CD4-positive, alpha-beta T cell treated with Interleukin-15 for 4 hours (primary cell): ENCODE results near the gene KIAA0232.
"Not testable (repeated sequence)": the region's sequence is repeated elsewhere in the genome, so short reads cannot be mapped to it uniquely, and the experiment has no call there.

Experiments used
- DNase-seq: peaks from one replicate; pipeline ENCODE4 v3.0.0-alpha.2; 2020; ENCODE audit warnings: low spot score

KIAA0232 gene

DNA sequence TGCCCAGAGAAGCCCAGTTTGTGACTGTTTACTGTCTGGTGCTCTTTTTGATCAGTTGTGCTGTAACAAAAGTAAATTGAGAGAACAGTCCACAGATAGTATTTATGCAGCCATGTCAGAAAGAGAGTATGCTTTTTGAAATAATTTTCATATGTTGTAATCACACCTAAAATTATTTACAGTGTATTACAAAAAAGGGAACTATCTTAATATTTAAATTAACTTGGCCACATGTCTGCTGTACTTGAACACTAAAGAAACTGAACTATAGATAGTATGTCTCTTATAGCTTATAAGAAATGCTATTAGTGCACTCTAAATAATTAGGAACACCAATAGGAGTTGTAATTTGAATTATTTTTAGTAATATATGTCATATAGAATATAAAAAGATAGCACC lies 30.2 kb downstream of the KIAA0232 start:
- DNase-seq, result no peak

DNA sequence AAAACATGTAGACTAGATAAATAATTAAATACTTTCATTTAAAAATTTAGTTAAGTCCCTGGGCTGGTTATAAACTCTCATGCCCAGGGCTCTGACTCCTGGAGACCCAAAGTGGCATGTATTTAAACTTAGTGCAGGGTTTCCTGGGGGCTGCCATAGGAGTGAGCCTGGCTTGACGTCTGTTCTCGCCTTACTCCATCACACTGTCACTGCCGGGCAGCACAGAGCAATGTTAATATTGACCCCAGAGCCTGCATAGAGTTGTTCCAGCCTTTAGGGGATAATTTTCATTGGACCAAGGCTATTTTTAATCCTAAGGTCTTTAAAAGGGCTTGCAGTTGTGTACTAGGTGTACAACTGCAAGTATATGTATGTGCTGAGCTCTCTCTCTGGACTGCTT lies 31.2 kb downstream of the KIAA0232 start:
- no peak for DNase-seq

- DNase-seq, result no peak
These were observed 32.7 kb downstream of the KIAA0232 start for GRCh38 chr4:6815029-6815836.

DNA sequence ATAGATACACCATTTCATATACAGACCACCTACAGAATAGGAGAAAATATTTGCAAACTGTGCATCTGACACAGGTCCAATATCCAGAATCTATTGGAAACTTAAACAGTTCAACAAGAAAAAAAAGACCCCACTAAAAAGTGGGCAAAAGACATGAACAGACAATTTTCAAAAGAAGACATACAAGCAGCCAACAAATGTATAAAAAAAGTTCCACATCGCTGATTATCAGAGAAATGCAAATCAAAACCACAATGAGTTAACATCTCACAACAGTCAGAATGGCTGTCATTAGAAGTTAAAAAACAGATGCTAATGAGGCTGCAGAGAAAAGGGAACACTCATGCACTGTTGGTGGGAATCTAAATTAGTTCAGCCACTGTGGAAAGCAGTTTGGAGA lies 36.8 kb downstream of the KIAA0232 start:
- no peak for DNase-seq

GRCh38 chr4:6820695-6821094 lies 38.2 kb downstream of the KIAA0232 start:
- DNase-seq, result no peak

DNA sequence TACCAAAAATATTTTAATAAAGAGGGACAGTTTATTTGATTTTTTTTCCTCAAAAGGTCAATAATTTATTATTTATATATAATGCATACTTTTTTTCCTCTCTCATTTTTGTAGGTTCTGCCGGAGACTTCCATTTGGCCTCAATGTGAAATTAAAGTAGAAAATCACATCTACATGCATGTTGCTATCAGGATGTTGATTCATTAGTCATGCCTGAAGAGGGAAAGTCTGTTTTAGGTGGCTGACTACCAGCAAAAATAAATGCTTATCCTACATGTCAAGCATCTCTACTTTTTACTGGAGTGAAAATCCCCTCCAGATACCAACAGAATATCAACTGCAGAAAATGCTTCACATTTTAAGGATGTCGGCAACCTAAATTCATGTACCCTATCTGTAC lies 41.5 kb downstream of the KIAA0232 start:
- no peak for DNase-seq

GRCh38 chr4:6824772-6825402 lies 42.4 kb downstream of the KIAA0232 start:
- DNase-seq, result no peak

DNA sequence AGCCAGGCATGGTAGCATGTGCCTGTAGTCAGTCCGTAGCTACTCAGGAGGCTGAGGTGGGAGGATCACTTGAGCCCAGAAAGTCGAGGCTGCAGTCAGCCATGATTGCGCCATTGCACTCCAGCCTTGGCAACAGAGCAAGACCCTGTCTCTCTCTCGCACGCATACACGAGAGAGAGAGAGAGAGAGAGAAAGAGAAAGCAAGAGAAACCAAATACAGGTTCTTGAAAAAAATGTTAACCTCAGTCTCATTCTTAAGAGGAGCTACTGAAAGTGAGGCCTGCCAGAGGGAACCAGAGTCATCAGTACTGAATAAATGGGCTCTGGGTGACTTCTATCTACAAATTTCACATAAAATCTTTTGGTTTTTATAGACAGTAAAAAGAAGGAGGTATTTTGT lies 42.9 kb downstream of the KIAA0232 start:
- DNase-seq, result peak; percentile 5

DNA sequence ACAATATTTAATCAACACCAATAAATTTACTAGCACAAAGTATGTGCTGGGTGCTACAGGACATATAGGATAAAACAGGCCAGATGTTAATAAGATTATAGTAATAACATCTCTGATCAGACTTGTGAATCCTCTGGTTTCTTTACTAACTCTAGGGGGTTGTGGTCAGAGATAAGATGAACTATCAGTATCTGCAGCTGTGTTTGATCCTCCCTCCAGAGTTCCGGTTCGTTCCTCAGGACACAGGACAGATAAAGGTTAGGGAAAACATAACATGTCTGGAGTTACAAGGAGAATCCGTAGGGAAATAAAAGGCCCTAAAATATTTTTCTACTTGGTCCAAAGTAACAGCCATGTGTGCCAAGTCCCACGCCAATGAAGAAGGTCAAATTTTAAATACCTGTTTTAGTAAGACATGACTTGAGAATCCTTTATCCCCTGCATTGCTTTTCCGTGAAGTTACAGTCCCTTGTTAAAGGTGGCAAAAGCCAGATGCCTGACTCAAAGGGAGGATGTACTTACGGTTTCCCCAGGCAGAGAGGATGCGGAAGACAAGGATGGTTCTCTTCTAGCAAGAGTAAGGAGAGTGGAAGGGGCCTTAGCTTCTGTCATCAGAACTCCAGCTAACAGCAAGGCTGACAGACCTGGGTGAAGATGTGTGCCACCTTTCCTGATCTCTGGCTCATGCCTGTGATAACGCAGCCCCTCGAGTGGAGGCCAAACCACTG lies 44.4 kb downstream of the KIAA0232 start:
- DNase-seq, result no peak

GRCh38 chr4:6829086-6829485 lies 46.6 kb downstream of the KIAA0232 start:
- no peak for DNase-seq

DNA sequence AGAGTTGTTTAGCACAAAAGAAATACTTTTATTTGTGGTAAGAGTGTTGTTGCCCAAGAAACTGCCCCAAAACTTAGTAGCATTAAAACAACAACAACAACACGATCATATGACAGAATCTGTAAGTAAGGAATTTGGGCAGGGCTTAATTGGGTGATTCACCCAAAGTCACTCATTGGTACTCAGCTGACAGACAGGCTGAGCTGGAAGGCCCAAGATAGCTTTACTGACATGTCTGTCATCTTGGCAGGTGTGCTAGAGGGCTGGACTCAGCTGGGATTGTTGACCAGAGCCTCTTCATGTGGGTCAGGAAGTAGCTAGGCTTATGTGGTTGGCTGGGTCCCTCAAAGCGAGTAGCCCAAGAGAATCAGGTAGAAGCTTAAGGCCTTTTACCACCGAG lies 52.3 kb downstream of the KIAA0232 start:
- DNase-seq, result no peak

DNA sequence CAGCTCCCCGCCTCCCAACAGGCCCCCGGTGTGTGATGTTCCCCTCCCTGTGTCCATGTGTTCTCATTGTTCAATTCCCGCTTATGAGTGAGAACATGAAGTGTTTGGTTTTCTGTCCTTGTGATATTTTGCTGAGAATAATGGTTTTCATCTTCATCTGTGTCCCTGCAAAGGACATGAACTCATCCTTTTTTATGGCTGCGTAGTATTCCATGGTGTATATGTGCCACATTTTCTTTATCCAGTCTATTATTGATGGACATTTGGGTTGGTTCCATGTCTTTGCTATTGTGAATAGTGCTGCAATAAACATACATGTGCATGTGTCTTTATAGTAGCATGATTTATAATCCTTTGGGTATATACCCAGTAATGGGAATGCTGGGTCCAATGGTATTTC lies 53.1 kb downstream of the KIAA0232 start:
- not testable (repeated sequence) for DNase-seq

GRCh38 chr4:6837106-6837505 lies 54.6 kb downstream of the KIAA0232 start:
- not testable (repeated sequence) for DNase-seq

- DNase-seq, result no peak
These were observed 57.1 kb downstream of the KIAA0232 start for GRCh38 chr4:6839579-6839978.

DNA sequence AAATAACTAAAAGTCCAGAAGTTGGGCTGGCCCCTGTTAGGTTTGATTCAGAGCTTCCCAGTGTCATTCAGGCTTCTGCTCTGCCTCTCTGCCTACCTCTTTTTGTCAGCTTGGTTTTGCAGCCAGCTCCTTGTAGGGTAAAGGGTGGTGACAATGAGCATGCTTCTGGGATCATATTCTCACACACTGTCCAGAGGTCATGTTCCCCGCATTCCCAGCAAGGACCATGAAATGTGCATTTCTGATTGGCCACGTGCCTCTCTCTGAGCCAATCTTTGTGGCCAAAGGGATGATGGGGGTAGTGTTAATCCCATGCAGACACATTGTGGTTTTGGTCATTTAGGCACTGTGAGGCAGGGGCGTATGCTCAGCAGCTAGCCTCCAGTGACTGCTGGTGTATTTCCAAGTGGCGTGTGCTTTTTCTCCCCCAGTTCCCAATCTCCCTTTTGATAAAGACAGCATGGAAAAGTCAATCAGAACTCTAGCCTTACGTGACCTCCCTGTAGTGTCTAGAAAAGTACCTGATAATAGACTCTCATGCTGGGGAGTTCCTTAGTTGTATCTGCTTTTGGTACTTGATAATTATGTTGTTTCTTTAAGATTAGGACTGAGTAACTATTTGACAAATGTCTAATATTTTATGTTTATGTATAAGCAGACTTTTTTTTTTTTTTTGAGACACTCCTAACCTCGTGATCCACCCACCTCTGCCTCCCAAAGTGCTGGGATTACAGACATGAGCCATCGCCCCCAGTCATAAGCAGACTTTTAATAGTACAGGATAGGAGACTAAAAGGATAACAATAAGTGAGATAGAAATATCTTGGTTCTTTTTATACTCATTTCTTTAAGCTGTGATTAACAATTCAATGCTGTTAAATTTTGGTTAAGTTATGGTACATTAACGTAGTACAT lies 57.8 kb downstream of the KIAA0232 start:
- no peak for DNase-seq

DNA sequence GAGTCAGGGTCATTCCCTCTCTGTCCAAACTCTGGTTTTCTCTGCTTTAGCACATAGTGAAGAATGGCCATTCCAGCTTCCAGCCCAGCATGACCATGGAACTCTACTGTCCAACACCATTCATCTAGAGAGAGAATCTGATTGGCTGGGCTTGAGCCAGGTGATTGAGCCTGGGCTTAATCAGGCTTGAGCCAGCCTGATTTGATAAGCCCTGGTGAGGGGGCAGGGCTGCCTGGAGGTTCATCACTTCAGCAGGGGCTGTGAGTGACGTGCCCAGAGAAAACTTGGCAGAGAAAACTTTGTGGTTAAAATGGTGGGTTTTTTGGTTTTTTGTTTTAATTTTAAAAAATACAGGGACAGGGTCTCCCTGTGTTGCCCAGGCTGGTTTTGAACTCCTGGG lies 62.5 kb downstream of the KIAA0232 start:
- no peak for DNase-seq

DNA sequence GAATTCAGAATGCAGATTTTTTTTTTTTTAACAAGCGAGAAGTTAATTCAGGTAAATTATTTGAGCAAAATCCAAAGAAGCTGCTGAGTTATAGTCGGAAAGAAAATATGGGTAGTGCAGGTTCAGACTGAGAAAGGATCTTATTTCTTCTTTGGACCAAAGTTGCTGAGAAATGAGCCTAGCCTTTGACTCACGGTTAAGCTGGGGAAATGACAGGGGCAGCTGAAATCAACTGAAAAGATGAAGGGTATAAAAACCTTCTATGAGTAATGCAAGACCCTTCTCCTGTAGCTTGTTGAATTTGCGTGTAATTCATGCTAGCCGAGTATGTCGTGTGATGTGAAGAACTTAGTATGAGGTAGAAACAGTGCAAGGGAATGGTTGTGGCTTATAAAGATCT lies 63.0 kb downstream of the KIAA0232 start:
- DNase-seq, result no peak

GRCh38 chr4:6847178-6847577 lies 64.7 kb downstream of the KIAA0232 start:
- DNase-seq, result no peak

DNA sequence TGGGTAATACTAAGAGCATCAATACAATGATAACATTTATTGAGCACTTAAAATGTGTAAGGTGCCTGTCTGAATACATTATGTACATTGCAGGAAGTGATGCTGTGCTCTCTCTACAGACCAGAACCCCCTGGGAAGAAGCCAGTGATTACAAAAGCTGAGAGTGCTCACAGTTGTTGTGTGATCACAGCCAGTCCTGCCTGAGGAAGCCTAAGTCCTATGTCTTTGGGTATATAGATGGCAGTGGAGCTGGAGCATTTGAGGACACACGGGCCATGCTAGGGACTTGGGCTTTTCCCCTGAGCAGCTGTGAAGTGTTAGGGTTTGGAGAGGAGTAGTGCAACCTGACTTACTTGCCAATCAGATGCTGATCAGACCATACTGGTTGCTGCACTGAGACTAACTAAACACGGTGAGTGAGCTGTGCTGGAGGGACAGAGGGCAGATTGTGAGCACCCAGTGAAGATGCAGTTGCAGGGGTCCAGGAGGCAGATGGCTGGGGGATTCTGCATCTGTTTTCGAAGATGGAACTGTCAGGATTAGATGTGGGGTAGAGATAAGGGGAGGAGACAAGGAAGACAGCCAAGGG lies 66.3 kb downstream of the KIAA0232 start:
- DNase-seq, result no peak

- DNase-seq, result no peak
These were observed 67.2 kb downstream of the KIAA0232 start for GRCh38 chr4:6849691-6850090.

DNA sequence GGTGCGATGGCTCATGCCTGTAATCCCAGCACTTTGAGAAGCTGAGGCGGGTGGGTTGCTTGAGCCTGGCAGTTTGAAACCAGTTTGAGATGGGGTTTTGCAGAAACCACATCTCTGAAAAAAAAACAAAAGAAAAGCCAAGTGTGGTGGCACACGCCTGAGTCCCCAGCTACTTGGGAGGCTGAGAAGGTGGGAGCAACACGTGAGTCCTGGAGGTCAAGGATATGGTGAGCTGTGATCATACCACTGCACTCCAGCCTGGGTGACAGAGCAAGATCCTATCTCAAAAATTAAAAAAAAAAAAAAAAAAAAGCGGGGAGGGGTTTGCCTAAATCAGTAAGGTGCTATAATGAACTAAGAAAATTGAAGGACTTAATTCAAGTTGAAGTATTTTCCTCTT lies 68.9 kb downstream of the KIAA0232 start:
- no peak for DNase-seq

- DNase-seq, result no peak
These were observed 69.4 kb downstream of the KIAA0232 start for GRCh38 chr4:6851962-6852361.
